GM23248 (cell line): Measurements from ENCODE around the gene CACNA1D.

Experiments
- EZH2 ChIP-seq: fragments of 200-600 bp; sonication (generic); IDR thresholded peaks from 2 replicates; pipeline ENCODE4 v1.6.1; 2018; ENCODE audit warnings: antibody characterized with exemption, mild to moderate bottlenecking; ENCODE audit not compliant: insufficient read depth, poor library complexity, severe bottlenecking
- EZH2phosphoT487 ChIP-seq: fragments of 200-600 bp; sonication (generic); IDR thresholded peaks from 2 replicates; pipeline ENCODE4 v1.6.1; 2018; ENCODE audit warnings: antibody characterized with exemption, moderate library complexity, mild to moderate bottlenecking, low read depth; ENCODE audit not compliant: insufficient read depth

DNA sequence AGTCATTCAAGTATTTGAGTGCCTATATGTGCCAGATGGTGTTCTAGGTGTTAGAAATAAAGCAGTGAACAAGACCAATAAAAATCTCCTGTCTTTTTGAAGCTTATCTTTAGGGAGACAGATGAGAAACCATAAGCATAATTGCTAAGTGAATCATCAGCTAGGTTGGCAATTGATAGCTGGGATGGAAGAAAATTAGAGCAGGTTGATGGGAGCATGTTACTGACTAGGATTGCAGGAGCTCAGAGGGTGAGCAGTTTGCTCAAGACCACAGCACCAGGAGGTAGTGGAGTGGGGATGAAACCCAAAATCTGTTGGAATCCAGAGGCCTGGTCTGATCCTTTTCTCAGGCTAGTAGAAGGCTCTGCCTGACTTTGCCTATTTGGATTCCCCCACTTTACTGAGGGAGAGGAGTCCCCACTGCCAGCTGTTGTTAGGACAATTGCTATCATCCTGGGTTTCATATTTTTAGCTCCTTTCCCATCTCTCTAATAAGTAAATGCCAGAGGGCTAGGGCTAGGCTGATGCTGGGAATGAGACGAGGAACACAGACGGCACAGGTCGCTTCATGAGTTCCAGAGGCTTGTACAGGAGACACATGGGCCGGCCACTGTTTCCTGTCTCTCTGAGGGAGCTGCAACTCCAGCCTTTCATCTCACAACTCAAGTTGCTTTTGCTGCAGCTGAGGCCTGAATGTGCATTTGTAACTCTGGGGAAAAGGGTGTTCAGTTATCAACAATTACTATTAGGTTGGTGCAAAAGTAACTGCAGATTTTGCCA, 102.9 kb downstream of the CACNA1D start:
- TF ChIP-seq EZH2phosphoT487 (no peak), EZH2 (no peak)
